NCI-H2107 (cell line): ENCODE measurements around the gene PLK2.
A peak's percentile ranks its signal among the peaks of the same experiment; 100 is the strongest.

ENCODE experiments used
- DNase-seq: peaks from one replicate; lab custom pipeline; 2025; lab: John Stamatoyannopoulos, UW

Gene PLK2

GRCh38 chr5:58477760-58478376 is 18.0 kb upstream of the PLK2 start:
- no peak for DNase-seq

- DNase-seq = no peak
Observed at GRCh38 chr5:58475404-58475803, 15.5 kb upstream of the PLK2 start.

GRCh38 chr5:58469896-58470295 is 10.0 kb upstream of the PLK2 start:
- DNase-seq = no peak

- no peak for DNase-seq
Observed at GRCh38 chr5:58466939-58467338, 7.1 kb upstream of the PLK2 start.

GRCh38 chr5:58462623-58463230 is 2.8 kb upstream of the PLK2 start:
- DNase-seq = no peak

GRCh38 chr5:58462154-58462553 is 2.3 kb upstream of the PLK2 start:
- DNase-seq = no peak

GRCh38 chr5:58460732-58461286 is 923 bp upstream of the PLK2 start:
- DNase-seq = peak; percentile 35

- no peak for DNase-seq
Observed at GRCh38 chr5:58459146-58460001, 512 bp downstream of the PLK2 start.

- DNase-seq = no peak
Observed at GRCh38 chr5:58458743-58459145, 1.1 kb downstream of the PLK2 start.

GRCh38 chr5:58458141-58458742 is 1.6 kb downstream of the PLK2 start:
- DNase-seq = no peak

- no peak for DNase-seq
Observed at GRCh38 chr5:58457050-58457449, 2.8 kb downstream of the PLK2 start.

- no peak for DNase-seq
Observed at GRCh38 chr5:58456486-58456885, 3.4 kb downstream of the PLK2 start.

GRCh38 chr5:58456026-58456425 is 3.9 kb downstream of the PLK2 start:
- DNase-seq = no peak

- no peak for DNase-seq
Observed at GRCh38 chr5:58455480-58455879, 4.4 kb downstream of the PLK2 start.

- no peak for DNase-seq
Observed at GRCh38 chr5:58455066-58455465, 4.8 kb downstream of the PLK2 start.

- DNase-seq = no peak
Observed at GRCh38 chr5:58454025-58454424, 5.9 kb downstream of the PLK2 start.

- DNase-seq = no peak
Observed at GRCh38 chr5:58453306-58453705, 6.6 kb downstream of the PLK2 start.

- no peak for DNase-seq
Observed at GRCh38 chr5:58452566-58453258, 7.2 kb downstream of the PLK2 start.

GRCh38 chr5:58451732-58452565 is 7.9 kb downstream of the PLK2 start:
- no peak for DNase-seq

GRCh38 chr5:58450811-58451629 is 8.9 kb downstream of the PLK2 start:
- DNase-seq = no peak
